Endometrial microvascular endothelial cells (primary cell): ENCODE measurements around the gene UTF1. TPM values are rescaled to one million over a fixed set of nuclear protein-coding genes. Genes with fewer than 3 reads are reported as not detected.
"Not testable (repeated sequence)": the region's sequence is repeated elsewhere in the genome, so short reads cannot be mapped to it uniquely, and the experiment has no call there.

Source experiments
- in situ Hi-C: cut with HindIII; loops from 2 replicates; pipeline ENCODE4 v1.10.0; 2017; ENCODE audit warnings: low sequenced_read_pairs, low pct_unique_long_range_greater_than_20kb; ENCODE audit errors: inconsistent ontology term
- total RNA-seq: library from RNA; depleted of rRNA; stranded (reverse); fragments of >200 nt; gene quantifications from one replicate; pipeline ENCODE4 v1.2.3, GENCODE V29; 2015; ENCODE audit errors: inconsistent ontology term

UTF1 gene
- total RNA-seq, 1 donor from 2014 or later, result not detected

GRCh38 chr10:133254421-133255120, 24.6 kb downstream of the UTF1 start:
- in situ Hi-C loops, result no loop called here

DNA sequence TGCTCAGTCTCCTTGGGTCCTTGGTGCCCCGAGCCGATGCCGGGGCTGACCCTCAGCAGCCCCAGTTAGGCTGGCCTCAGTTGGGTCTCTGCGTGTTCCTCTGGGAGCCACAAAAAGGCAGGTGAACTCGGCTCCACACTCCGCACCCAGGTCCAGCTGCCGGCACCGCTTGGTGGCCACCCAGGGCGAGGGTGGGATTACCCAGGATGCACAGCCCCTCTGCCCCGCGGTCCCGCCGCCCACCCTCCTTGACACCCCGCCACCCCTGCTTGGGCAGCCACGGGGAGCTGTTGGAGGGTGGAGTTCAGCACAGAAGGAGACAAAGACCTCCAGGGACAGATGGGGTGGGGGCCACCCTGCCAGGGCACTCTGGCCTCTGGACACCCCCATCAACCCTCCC, 25.3 kb downstream of the UTF1 start:
- in situ Hi-C loops, result no loop called here

DNA sequence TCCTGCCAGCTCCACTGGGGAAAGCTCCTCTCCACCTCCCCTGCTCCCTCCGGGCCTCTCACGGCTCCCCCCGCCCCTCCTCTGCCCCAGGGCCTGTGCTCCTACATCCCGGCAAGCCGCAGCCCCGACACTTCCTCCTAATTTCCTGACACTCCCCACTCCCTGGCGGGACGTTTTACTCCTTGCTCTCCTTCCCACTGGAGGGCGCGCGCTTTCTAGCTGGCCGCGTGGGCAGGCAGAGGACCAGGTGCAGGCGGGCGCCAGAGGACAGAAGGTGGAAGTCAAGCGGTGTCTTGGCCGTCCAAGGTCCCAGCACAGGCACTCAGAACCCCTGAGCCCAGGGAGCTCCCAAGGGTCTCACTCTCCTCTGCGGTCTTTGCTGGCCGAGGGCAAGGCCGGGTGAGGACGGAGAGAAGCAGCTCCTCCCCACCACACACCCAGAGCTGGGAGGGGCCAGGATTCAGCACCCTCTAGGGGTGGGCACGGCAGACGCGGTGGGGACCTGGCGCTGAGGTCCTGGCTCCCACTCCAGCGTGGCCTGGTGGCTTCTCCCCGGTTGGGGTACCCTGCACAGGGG, 27.6 kb downstream of the UTF1 start:
- in situ Hi-C loops, result no loop called here

DNA sequence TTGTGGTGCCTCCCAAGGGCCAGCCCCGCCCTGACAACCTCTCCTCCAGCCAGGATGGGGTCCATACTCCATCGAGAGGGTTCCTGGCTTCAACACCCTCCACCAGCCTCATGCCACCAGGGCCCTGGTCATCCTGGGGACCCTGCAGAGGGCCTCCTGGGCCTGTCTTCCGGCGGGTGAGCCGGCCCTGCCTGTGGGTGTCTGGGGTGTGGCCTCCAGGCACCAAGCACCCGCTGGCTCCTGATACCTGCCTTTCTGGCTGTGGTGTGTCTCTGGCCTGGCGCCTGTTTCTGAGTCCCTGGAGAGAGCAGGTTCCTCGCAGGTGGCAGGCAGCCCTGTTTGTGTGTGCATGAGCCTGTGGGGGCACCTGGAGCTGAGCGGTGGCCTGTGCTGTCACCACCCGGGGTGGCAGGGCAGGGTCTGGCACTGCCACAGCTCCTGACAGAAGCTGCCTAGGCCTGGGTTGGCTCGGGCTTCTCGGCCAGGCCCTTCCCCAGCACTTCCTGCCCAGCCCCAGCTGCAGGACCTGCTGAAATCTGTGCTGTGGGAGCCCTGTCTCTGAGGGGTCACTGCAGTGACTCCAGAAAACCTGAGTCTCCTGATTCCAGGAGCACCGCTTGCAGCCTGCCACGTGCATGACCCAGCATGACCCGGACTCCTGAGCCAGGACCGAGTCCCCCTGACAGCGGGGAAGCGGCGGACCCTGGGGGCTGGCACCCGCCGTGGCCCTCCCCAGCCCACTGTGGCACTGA, 28.2 kb downstream of the UTF1 start:
- in situ Hi-C loops, result no loop called here

DNA sequence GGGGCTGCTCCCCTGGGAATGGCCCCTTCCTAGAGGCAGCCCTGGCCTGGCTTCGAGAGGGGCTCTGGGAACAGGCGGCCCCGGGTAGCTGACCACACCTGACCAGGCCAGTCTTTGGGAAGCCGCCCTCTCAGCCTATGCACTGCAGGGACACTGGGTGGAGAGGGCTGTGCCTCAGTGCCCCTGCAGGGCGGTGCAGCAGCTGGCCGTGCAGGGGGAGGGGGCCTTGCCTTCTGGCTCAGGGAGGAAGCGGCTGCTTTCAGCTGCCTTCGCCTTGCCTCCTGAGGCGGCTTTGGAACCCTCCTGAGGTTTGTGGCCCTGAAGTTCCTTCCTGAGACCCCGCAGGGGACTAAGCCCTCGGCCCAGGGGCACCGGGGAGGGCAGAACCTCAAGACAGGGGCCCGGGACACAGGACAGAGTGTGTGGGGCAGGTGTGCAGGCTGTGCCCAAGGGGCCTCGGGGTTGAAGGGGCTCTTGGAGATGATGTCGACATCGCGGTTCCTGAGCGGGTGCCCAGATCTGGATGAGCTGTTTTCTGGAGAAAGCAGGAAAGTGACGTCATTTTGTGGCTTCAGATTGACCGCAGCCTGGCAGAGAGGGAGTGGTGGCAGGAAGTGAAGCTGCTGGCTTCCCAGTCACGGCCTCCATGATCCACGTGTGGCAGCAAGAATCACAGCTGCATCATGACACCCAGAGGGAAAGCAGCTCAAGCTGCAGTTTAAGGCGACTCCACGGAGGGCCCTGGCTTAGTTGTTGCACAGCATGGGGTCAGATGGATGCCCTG, 29.0 kb downstream of the UTF1 start:
- in situ Hi-C loops, result no loop called here

DNA sequence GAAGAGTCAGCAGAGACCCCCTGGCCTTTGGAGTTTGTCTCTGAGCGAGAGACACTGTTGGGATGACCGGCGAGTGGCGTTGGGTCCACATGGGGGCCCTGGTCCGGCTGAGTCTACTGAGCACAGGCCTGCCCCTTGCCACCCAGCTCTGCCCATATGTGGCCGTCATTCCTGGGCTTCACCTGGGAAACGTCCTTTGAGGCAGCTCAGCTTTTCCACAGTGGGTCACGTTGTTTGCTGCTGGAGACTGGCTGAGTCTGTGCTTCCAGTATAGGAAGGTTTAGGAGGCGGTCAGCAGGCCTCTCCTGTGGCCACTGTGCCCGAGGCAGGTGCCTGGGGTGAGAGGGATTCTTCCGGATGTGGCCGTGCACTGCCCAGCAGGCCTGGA, 29.6 kb downstream of the UTF1 start:
- in situ Hi-C loops, result no loop called here

- in situ Hi-C loops, result no loop called here
These were observed 31.1 kb downstream of the UTF1 start for GRCh38 chr10:133260895-133261725.

DNA sequence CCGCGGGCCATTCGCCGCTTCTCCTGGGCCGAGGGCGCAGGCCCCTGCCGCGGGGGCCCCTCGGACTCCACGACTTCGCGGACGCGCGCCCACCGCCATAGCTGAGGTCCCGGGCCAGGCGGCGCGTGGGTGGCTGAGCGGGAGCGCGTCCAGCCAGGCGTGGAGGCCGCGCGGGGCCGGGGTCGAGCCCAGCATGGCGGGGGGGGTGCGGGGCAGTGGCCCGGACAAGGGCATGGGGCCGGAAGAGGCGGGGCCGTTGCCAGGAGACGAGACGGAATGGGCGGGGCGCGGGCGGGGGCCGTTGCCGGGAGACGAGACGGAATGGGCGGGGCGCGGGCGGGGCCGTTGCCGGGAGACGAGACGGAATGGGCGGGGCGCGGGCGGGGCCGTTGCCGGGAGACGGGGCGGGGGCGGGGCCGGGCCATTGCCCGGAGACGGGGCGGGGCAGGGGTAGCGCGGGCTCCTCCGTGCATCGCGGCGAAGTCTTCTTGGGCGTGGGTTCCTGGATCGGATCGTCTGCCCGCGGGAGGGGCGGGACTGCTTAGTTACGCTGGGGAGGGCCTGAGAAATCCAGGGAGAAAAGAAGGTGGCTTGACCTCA, 31.8 kb downstream of the UTF1 start:
- in situ Hi-C loops, result no loop called here

GRCh38 chr10:133262696-133263095, 32.7 kb downstream of the UTF1 start:
- in situ Hi-C loops, result no loop called here

- in situ Hi-C loops, result no loop called here
These were observed 33.7 kb downstream of the UTF1 start for GRCh38 chr10:133263674-133264073.

DNA sequence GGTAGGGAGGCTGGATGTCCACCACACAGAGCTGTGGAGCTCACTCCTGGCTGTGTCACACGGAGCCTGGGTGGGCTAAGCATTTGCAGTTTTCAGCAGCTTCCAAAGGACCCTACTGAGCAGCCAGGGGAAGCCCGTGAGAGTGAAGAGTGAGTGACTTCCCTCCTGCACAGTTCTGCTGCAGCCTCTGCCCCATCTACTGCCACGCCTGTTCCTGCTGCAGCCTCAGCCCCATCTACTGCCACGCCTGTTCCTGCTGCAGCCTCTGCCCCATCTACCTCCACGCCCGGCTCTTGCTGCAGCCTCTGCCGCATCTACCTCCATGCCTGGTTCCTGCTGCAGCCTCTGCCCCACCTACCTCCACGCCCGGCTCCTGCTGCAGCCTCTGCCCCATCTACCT, 34.4 kb downstream of the UTF1 start:
- in situ Hi-C loops, result no loop called here

GRCh38 chr10:133265052-133265451, 35.0 kb downstream of the UTF1 start:
- in situ Hi-C loops, result not testable (repeated sequence)

DNA sequence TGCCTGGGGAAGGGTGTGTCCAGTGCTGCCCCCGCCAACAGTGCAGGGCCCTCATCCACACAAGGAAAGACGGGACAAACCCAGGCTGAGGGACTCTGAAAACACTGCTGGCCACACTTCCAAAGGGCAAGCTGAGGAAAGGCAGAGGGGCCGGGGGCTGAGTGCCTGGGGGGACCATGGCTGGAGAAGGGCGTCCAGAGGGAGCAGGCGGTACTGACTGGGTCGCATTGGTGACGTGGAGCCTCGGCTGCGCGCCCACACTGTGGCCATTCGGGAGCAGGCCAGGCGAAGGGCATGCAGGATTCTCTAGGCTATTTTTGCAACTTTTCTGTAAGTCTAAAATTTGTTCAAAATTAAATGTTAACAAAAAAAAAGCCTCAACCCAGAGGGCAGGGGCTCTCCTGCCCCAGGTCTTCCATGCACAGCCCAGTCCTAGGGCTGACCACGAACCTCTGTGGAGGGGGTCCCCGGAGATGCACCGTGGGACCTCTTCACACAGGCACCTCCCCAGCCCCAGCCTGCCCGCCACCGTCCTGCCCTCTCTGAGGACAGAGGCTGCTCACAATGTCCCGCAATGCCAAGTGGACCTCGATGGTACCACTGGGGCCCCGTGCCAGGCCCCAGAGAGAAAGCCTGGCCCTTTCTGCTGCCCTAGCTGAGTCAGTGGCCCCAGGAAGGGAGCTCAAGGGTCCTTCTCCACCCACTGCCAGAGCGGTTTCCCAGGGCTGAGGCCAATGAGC, 36.2 kb downstream of the UTF1 start:
- in situ Hi-C loops, result no loop called here

GRCh38 chr10:133267293-133267692, 37.3 kb downstream of the UTF1 start:
- in situ Hi-C loops, result no loop called here

DNA sequence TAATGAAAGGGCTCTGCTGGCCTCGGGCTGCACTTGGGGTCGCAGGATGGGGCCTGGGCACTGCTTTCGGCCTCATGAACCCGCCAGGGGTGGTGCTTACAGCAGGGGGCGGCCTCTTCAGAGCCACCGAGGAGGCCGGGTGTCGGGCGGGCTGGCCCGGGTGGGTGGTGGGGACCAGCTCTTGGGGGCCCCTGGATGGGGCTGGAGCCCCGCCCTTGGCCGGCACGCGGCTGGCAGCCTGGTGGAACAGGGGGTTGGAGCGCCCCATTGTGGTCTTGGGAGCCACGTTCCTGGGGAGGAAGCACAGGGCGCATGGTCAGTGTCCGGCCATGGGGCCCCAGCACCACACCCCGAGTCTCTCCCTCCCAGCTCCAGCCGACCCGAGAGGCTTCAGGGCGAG, 37.8 kb downstream of the UTF1 start:
- in situ Hi-C loops, result no loop called here

DNA sequence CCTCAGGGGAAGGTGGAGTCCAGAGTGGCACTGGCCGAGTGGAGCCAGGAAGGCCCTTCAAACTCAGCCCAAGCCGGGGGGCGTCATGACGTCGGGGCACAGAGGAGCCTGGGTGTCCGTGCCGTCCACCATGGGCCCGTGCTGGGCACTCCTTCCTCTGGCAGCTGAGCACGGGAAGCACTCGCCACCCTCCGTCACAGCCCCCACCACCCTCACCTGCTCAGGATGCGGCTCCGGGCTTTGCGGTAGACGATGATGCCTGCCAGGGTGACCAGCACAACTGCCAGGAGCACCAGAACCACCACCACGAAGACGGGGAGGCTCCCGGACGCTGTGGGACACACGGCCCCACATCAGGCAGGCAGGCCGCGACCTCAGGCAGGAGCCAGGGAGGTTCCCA, 38.5 kb downstream of the UTF1 start:
- in situ Hi-C loops, result no loop called here

GRCh38 chr10:133269367-133269766, 39.4 kb downstream of the UTF1 start:
- in situ Hi-C loops, result no loop called here

DNA sequence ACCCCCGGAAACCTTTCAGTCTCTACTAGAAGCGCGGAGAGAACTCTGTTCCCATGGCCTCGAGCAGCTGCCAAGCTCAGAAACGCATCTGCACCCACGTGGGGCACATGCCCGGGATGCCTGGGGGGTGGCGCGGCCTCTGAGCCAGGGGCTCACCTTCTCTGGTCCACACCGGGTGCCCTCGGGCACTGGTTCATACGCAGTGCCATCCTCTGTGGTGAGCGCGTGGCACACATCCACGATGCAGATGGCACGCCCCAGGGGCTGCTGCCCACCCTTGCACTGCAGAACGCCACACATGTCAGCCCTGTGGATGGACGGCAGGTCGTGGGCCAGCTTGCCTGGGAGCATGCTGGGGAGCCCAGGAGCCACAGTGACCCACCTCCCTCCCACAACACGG, 40.2 kb downstream of the UTF1 start:
- in situ Hi-C loops, result no loop called here
